Type B pancreatic cell (in vitro differentiated cells): ENCODE data around the gene STK4. TPM values are rescaled to one million over a fixed set of nuclear protein-coding genes. Genes with fewer than 3 reads are reported as not detected.

Experiments
- DNase-seq: peaks from one replicate; pipeline ENCODE4 v3.0.0; 2021; ENCODE audit warnings: mixed read lengths; ENCODE audit not compliant: unreplicated experiment; ENCODE audit errors: extremely low spot score
- H3K27ac Mint-ChIP-seq: 2 replicates; pipeline ENCODE4 v1.8.0; 2021; ENCODE audit warnings: mild to moderate bottlenecking, mixed read lengths
- H3K27me3 Mint-ChIP-seq: 2 replicates; pipeline ENCODE4 v1.8.0; 2021; ENCODE audit warnings: mixed read lengths
- H3K36me3 Mint-ChIP-seq: 2 replicates; pipeline ENCODE4 v1.8.0; 2021; ENCODE audit warnings: mixed read lengths
- H3K4me1 Mint-ChIP-seq: one replicate; pipeline ENCODE4 v1.8.0; 2021; ENCODE audit warnings: mixed read lengths; ENCODE audit not compliant: unreplicated experiment
- H3K4me3 Mint-ChIP-seq: 2 replicates; pipeline ENCODE4 v1.8.0; 2021; ENCODE audit warnings: mild to moderate bottlenecking, mixed read lengths
- H3K9me3 Mint-ChIP-seq: 2 replicates; pipeline ENCODE4 v1.8.0; 2021; ENCODE audit warnings: mixed read lengths
- total RNA-seq: library from RNA; stranded (reverse); gene quantifications from 2 replicates; pipeline ENCODE4 v1.2.1, GENCODE V29; 2021; ENCODE audit warnings: low replicate concordance
- TF ChIP-seq, protein P1 (sequence below): fragments of 200-600 bp; sonication (generic); conservative IDR thresholded peaks from 2 replicates; pipeline ENCODE4 v1.5.0; 2021; ENCODE audit warnings: antibody characterized with exemption, mild to moderate bottlenecking

STK4 gene
- total RNA-seq, 1 donor from 2014 or later: 32.6 TPM

- Mint-ChIP-seq H3K4me1 (peaks cover 24% of the 10 kb centered on the region), H3K9me3 (no peaks in the 10 kb centered on the region), H3K27ac (no peak overlapping the region), H3K27me3 (no peaks in the 10 kb centered on the region), H3K36me3 (peaks cover 11% of the 10 kb centered on the region), H3K4me3 (no peak overlapping the region)
- TF ChIP-seq, protein P1, sequence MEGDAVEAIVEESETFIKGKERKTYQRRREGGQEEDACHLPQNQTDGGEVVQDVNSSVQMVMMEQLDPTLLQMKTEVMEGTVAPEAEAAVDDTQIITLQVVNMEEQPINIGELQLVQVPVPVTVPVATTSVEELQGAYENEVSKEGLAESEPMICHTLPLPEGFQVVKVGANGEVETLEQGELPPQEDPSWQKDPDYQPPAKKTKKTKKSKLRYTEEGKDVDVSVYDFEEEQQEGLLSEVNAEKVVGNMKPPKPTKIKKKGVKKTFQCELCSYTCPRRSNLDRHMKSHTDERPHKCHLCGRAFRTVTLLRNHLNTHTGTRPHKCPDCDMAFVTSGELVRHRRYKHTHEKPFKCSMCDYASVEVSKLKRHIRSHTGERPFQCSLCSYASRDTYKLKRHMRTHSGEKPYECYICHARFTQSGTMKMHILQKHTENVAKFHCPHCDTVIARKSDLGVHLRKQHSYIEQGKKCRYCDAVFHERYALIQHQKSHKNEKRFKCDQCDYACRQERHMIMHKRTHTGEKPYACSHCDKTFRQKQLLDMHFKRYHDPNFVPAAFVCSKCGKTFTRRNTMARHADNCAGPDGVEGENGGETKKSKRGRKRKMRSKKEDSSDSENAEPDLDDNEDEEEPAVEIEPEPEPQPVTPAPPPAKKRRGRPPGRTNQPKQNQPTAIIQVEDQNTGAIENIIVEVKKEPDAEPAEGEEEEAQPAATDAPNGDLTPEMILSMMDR: no peak
- no peak for DNase-seq
Measured at GRCh38 chr20:45038745-45039474, 72.6 kb downstream of the STK4 start.

DNA sequence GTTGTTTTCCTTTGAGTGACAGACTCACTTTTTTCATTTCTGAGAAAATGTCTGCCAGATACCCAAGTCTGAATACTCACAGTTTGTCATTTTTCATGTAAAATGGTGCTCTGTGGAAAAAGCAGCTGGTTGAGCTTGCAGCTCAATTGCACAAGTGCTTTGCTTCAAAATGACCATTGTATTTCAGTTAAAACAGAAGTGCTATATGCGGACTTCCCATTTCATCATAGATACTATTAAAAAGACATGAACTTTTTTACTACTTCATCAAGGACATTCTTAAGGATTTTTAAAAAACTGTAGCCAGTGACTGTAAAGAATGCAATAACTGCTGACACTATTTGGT lies 73.1 kb downstream of the STK4 start:
- no peak for DNase-seq
- TF ChIP-seq, protein P1: no peak
- H3K4me3 Mint-ChIP-seq: no peak overlapping the region
- H3K9me3 Mint-ChIP-seq: no peaks in the 10 kb centered on the region
- peaks cover 14% of the 10 kb centered on the region for H3K36me3 Mint-ChIP-seq
- H3K27me3 Mint-ChIP-seq: no peaks in the 10 kb centered on the region
- peaks cover 26% of the 10 kb centered on the region for H3K4me1 Mint-ChIP-seq
- no peak overlapping the region for H3K27ac Mint-ChIP-seq

GRCh38 chr20:45041464-45042337 lies 75.4 kb downstream of the STK4 start:
- peak overlapping the region; percentile 5 for H3K27ac Mint-ChIP-seq
- TF ChIP-seq, protein P1: no peak
- peaks cover 11% of the 10 kb centered on the region for H3K36me3 Mint-ChIP-seq
- peaks cover 23% of the 10 kb centered on the region for H3K4me1 Mint-ChIP-seq
- H3K27me3 Mint-ChIP-seq: no peaks in the 10 kb centered on the region
- H3K9me3 Mint-ChIP-seq: no peaks in the 10 kb centered on the region
- no peak overlapping the region for H3K4me3 Mint-ChIP-seq
- no peak for DNase-seq

GRCh38 chr20:45042978-45043377 lies 76.7 kb downstream of the STK4 start:
- H3K9me3 Mint-ChIP-seq: no peaks in the 10 kb centered on the region
- H3K4me3 Mint-ChIP-seq: no peak overlapping the region
- no peaks in the 10 kb centered on the region for H3K27me3 Mint-ChIP-seq
- peaks cover 18% of the 10 kb centered on the region for H3K4me1 Mint-ChIP-seq
- DNase-seq: no peak
- peaks cover 11% of the 10 kb centered on the region for H3K36me3 Mint-ChIP-seq
- TF ChIP-seq, protein P1: no peak
- H3K27ac Mint-ChIP-seq: no peak overlapping the region

- no peak overlapping the region for H3K4me3 Mint-ChIP-seq
- no peaks in the 10 kb centered on the region for H3K27me3 Mint-ChIP-seq
- H3K4me1 Mint-ChIP-seq: peaks cover 23% of the 10 kb centered on the region
- no peaks in the 10 kb centered on the region for H3K9me3 Mint-ChIP-seq
- DNase-seq: no peak
- TF ChIP-seq, protein P1: peak; percentile 94
- no peak overlapping the region for H3K27ac Mint-ChIP-seq
- peaks cover 11% of the 10 kb centered on the region for H3K36me3 Mint-ChIP-seq
Measured at GRCh38 chr20:45044084-45044573, 77.8 kb downstream of the STK4 start.
